BLaER1 treated with 17β-estradiol and CSF1 and Interleukin-3, amounts not matched to agents 10 nM and 100 nM (cell line): ENCODE measurements around the gene POU3F4.

Source experiments
- H3K27ac ChIP-seq, 11 experiments: shearing (Covaris generic); formaldehyde crosslinking; 2 replicates each; pipeline ENCODE4 v1.8.1; 2022
- H3K27me3 ChIP-seq, 11 experiments: shearing (Covaris generic); formaldehyde crosslinking; 2 replicates each; pipeline ENCODE4 v1.8.1; 2022
- H3K36me3 ChIP-seq, 11 experiments: shearing (Covaris generic); formaldehyde crosslinking; 2 replicates each; pipeline ENCODE4 v1.8.1; 2022
- H3K4me1 ChIP-seq, 10 experiments: shearing (Covaris generic); formaldehyde crosslinking; 2 replicates each; pipeline ENCODE4 v1.8.1; 2022
- H3K4me2 ChIP-seq, 11 experiments: shearing (Covaris generic); formaldehyde crosslinking; 2 replicates each; pipeline ENCODE4 v1.8.1; 2022
- H3K4me3 ChIP-seq, 10 experiments: shearing (Covaris generic); formaldehyde crosslinking; 2 replicates each; pipeline ENCODE4 v1.8.1; 2022
- H3K9ac ChIP-seq, 11 experiments: shearing (Covaris generic); formaldehyde crosslinking; 2 replicates each; pipeline ENCODE4 v1.8.1; 2022
- H3K9me3 ChIP-seq, 11 experiments: shearing (Covaris generic); formaldehyde crosslinking; replicated peaks in 1 of 11; 2 replicates each; pipeline ENCODE4 v1.8.1; 2022
- H4K20me1 ChIP-seq, 11 experiments: shearing (Covaris generic); formaldehyde crosslinking; 2 replicates each; pipeline ENCODE4 v1.8.1; 2022
- Cebpa-rat ChIP-seq, 11 experiments: shearing (Covaris generic); IDR thresholded peaks; 2 replicates each; pipeline ENCODE4 v1.8.1; 2022

The POU3F4 gene

GRCh38 chrX:83510510-83511062 lies 2.5 kb downstream of the POU3F4 start:
- no peak for TF ChIP-seq Cebpa-rat (IDR thresholded peaks at IDR 0.05)
- Histone ChIP-seq H3K36me3 (no peaks in the 10 kb centered on the region), H3K9ac (no peak overlapping the region), H3K27me3 (peaks cover 73 to 99% (median 97%) of the 10 kb centered on the region in 11 experiments), H3K4me2 (no peak overlapping the region), H3K27ac (no peak overlapping the region), H3K4me1 (no peaks in the 10 kb centered on the region), H4K20me1 (peaks cover 0 to 10% (median 0%) of the 10 kb centered on the region in 11 experiments; a peak in 5 of 22 replicates), H3K9me3 (peaks cover 21 to 32% (median 26%) of the 10 kb centered on the region in 11 experiments), H3K4me3 (no peak overlapping the region)

GRCh38 chrX:83511208-83511607 lies 3.1 kb downstream of the POU3F4 start:
- Histone ChIP-seq H3K4me3 (no peak overlapping the region), H3K27ac (no peak overlapping the region)

GRCh38 chrX:83512111-83512510 lies 4.0 kb downstream of the POU3F4 start:
- Histone ChIP-seq H3K9me3 (peaks cover 21 to 32% (median 26%) of the 10 kb centered on the region in 11 experiments), H3K9ac (no peak overlapping the region)
- no peak for TF ChIP-seq Cebpa-rat (IDR thresholded peaks at IDR 0.05)

More at GRCh38 chrX:83511208-83511607, 3.1 kb downstream of the POU3F4 start:
- peaks cover 21 to 32% (median 26%) of the 10 kb centered on the region in 11 experiments for H3K9me3 ChIP-seq
- no peaks in the 10 kb centered on the region for H3K36me3 ChIP-seq
- peaks cover 0 to 10% (median 0%) of the 10 kb centered on the region in 11 experiments; a peak in 5 of 22 replicates for H4K20me1 ChIP-seq
- no peak overlapping the region for H3K4me2 ChIP-seq
- no peak overlapping the region for H3K9ac ChIP-seq
- TF ChIP-seq Cebpa-rat (IDR thresholded peaks at IDR 0.05), result no peak
- no peaks in the 10 kb centered on the region for H3K4me1 ChIP-seq
- H3K27me3 ChIP-seq, result peaks cover 73 to 99% (median 97%) of the 10 kb centered on the region in 11 experiments

GRCh38 chrX:83516597-83516996 lies 8.5 kb downstream of the POU3F4 start:
- H3K4me1 ChIP-seq, result no peaks in the 10 kb centered on the region

More at GRCh38 chrX:83512111-83512510, 4.0 kb downstream of the POU3F4 start:
- no peak overlapping the region for H3K27ac ChIP-seq
- no peaks in the 10 kb centered on the region for H3K4me1 ChIP-seq
- H3K4me3 ChIP-seq, result no peak overlapping the region
- peaks cover 74 to 99% (median 97%) of the 10 kb centered on the region in 11 experiments for H3K27me3 ChIP-seq
- peaks cover 0 to 10% (median 0%) of the 10 kb centered on the region in 11 experiments; a peak in 5 of 22 replicates for H4K20me1 ChIP-seq
- no peaks in the 10 kb centered on the region for H3K36me3 ChIP-seq
- no peak overlapping the region for H3K4me2 ChIP-seq

GRCh38 chrX:83521905-83522304 lies 13.8 kb downstream of the POU3F4 start:
- Histone ChIP-seq H3K27me3 (peaks cover 90 to 100% (median 99%) of the 10 kb centered on the region in 11 experiments), H3K27ac (no peak overlapping the region), H3K36me3 (no peaks in the 10 kb centered on the region), H3K4me2 (no peak overlapping the region), H4K20me1 (peaks cover 0 to 3% (median 0%) of the 10 kb centered on the region in 11 experiments; a peak in 1 of 22 replicates), H3K4me3 (no peak overlapping the region), H3K9me3 (no peaks in the 10 kb centered on the region), H3K4me1 (no peaks in the 10 kb centered on the region), H3K9ac (no peak overlapping the region)
- no peak for TF ChIP-seq Cebpa-rat (IDR thresholded peaks at IDR 0.05)

More at GRCh38 chrX:83516597-83516996, 8.5 kb downstream of the POU3F4 start:
- no peak for TF ChIP-seq Cebpa-rat (IDR thresholded peaks at IDR 0.05)
- peaks cover 0 to 8% (median 0%) of the 10 kb centered on the region in 11 experiments; a peak in 3 of 22 replicates for H4K20me1 ChIP-seq
- H3K27me3 ChIP-seq, result peaks cover 96 to 100% (median 99%) of the 10 kb centered on the region in 11 experiments
- H3K4me2 ChIP-seq, result no peak overlapping the region
- H3K27ac ChIP-seq, result no peak overlapping the region
- no peak overlapping the region for H3K4me3 ChIP-seq
- H3K36me3 ChIP-seq, result no peaks in the 10 kb centered on the region
- no peak overlapping the region for H3K9ac ChIP-seq
- no peaks in the 10 kb centered on the region for H3K9me3 ChIP-seq

GRCh38 chrX:83529950-83530349 lies 21.9 kb downstream of the POU3F4 start:
- Histone ChIP-seq H3K27me3 (peaks cover 92 to 100% (median 100%) of the 10 kb centered on the region in 11 experiments), H3K9me3 (no peaks in the 10 kb centered on the region), H3K9ac (no peak overlapping the region), H3K27ac (no peak overlapping the region), H3K4me3 (no peak overlapping the region), H4K20me1 (no peaks in the 10 kb centered on the region; a peak in 1 of 22 replicates), H3K36me3 (no peaks in the 10 kb centered on the region), H3K4me1 (no peaks in the 10 kb centered on the region), H3K4me2 (no peak overlapping the region)
- no peak for TF ChIP-seq Cebpa-rat (IDR thresholded peaks at IDR 0.05)

GRCh38 chrX:83535417-83536196 lies 27.5 kb downstream of the POU3F4 start:
- Histone ChIP-seq H3K27ac (no peak overlapping the region), H3K27me3 (peaks cover 77 to 99% (median 96%) of the 10 kb centered on the region in 11 experiments), H4K20me1 (no peaks in the 10 kb centered on the region), H3K9ac (no peak overlapping the region), H3K36me3 (no peaks in the 10 kb centered on the region), H3K4me2 (no peak overlapping the region), H3K9me3 (no peaks in the 10 kb centered on the region), H3K4me3 (no peak overlapping the region), H3K4me1 (no peaks in the 10 kb centered on the region)
- no peak for TF ChIP-seq Cebpa-rat (IDR thresholded peaks at IDR 0.05)
